ENCODE measurements around the gene SLC4A7.

The SLC4A7 gene

DNA sequence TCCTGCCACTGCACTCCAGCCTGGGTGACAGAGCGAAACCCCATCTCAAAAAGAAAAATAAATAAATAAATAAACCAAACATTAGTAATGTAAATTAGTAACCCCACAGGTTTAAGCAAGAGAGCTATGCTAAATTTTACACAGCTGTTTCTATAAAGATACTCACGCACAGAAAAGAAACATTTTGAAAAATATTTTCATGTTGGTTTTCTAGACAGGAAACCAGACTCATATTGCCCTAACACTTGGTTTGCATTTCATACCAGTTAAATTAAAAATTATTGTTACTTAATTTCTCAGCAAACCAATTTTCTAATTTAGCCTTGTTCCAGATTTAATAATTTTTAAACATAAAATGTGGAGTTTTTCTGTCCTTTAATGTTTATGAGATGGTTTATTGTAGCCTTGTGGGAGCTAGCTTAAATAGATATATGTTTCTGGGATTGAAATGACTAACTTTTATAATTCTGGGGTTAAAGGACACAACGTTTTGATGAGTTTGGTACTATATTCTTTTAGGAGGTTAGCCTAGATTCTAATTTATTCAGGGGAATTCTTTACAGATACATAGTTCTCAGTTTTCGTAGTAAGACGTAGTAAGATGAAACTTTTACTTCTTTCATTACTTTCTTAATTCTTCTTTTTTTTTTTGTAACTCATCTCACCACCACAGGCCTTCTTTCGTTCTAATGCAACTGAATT, 42.6 kb upstream of the SLC4A7 start:
- TF ChIP-seq, protein P1, sequence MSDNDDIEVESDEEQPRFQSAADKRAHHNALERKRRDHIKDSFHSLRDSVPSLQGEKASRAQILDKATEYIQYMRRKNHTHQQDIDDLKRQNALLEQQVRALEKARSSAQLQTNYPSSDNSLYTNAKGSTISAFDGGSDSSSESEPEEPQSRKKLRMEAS (IDR thresholded peaks at IDR 0.05), result no peak
- no peak for TF ChIP-seq EGR1 (IDR thresholded peaks at IDR 0.05)
- TF ChIP-seq, protein P2, sequence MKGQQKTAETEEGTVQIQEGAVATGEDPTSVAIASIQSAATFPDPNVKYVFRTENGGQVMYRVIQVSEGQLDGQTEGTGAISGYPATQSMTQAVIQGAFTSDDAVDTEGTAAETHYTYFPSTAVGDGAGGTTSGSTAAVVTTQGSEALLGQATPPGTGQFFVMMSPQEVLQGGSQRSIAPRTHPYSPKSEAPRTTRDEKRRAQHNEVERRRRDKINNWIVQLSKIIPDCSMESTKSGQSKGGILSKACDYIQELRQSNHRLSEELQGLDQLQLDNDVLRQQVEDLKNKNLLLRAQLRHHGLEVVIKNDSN (IDR thresholded peaks at IDR 0.05), result no peak
- TF ChIP-seq, protein P3, sequence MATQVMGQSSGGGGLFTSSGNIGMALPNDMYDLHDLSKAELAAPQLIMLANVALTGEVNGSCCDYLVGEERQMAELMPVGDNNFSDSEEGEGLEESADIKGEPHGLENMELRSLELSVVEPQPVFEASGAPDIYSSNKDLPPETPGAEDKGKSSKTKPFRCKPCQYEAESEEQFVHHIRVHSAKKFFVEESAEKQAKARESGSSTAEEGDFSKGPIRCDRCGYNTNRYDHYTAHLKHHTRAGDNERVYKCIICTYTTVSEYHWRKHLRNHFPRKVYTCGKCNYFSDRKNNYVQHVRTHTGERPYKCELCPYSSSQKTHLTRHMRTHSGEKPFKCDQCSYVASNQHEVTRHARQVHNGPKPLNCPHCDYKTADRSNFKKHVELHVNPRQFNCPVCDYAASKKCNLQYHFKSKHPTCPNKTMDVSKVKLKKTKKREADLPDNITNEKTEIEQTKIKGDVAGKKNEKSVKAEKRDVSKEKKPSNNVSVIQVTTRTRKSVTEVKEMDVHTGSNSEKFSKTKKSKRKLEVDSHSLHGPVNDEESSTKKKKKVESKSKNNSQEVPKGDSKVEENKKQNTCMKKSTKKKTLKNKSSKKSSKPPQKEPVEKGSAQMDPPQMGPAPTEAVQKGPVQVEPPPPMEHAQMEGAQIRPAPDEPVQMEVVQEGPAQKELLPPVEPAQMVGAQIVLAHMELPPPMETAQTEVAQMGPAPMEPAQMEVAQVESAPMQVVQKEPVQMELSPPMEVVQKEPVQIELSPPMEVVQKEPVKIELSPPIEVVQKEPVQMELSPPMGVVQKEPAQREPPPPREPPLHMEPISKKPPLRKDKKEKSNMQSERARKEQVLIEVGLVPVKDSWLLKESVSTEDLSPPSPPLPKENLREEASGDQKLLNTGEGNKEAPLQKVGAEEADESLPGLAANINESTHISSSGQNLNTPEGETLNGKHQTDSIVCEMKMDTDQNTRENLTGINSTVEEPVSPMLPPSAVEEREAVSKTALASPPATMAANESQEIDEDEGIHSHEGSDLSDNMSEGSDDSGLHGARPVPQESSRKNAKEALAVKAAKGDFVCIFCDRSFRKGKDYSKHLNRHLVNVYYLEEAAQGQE (IDR thresholded peaks at IDR 0.05; ENCODE audit: low read depth), result no peak
- no peak for TF ChIP-seq TAF1 (IDR thresholded peaks at IDR 0.05; ENCODE audit: low read depth)
- TF ChIP-seq FOXM1 (IDR thresholded peaks at IDR 0.05; ENCODE audit: borderline replicate concordance, low read depth), result no peak
- TF ChIP-seq RAD21 (IDR thresholded peaks at IDR 0.05; ENCODE audit: low read depth), result no peak
- TF ChIP-seq ZBTB7A (IDR thresholded peaks at IDR 0.05; ENCODE audit: low read depth), result no peak
- TF ChIP-seq NFIC (IDR thresholded peaks at IDR 0.05), result no peak
- no peak for TF ChIP-seq TEAD4 (IDR thresholded peaks at IDR 0.05)
- TF ChIP-seq CEBPB (IDR thresholded peaks at IDR 0.05), result no peak

DNA sequence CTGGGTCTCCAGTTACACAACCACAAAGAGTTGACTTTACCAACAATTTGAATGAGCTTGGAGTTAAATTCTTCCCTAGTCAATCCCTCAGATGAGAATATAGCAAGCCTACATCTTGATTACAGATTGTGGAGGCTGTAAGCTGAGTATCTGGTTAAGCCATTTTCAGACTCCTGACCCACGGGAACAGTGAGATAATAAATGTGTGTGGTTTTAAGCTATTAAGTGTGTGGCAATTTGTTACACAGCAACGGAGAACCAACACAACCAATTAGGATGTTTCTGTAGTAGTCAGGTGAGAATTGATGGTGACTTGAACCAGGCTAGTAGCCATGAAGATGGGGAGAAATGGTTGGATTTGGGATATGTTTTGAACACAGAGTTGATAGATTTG, 37.7 kb upstream of the SLC4A7 start:
- TF ChIP-seq YY1 (IDR thresholded peaks at IDR 0.05; ENCODE audit: low read depth) (no peak), EP300 (IDR thresholded peaks at IDR 0.05; ENCODE audit: borderline replicate concordance) (no peak), NFIC (IDR thresholded peaks at IDR 0.05) (no peak), ZBTB7A (IDR thresholded peaks at IDR 0.05; ENCODE audit: low read depth) (no peak), CREB1 (IDR thresholded peaks at IDR 0.05; ENCODE audit: low read depth) (no peak), EGR1 (IDR thresholded peaks at IDR 0.05) (no peak), RAD21 (IDR thresholded peaks at IDR 0.05; ENCODE audit: low read depth) (no peak), TCF12 (IDR thresholded peaks at IDR 0.05; ENCODE audit: low read depth) (no peak), FOXM1 (IDR thresholded peaks at IDR 0.05; ENCODE audit: borderline replicate concordance, low read depth) (no peak), TEAD4 (IDR thresholded peaks at IDR 0.05) (no peak), TAF1 (IDR thresholded peaks at IDR 0.05; ENCODE audit: low read depth) (no peak)
- TF ChIP-seq, protein P3 (IDR thresholded peaks at IDR 0.05; ENCODE audit: low read depth), result no peak
- TF ChIP-seq, protein P2 (IDR thresholded peaks at IDR 0.05), result no peak
- TF ChIP-seq, protein P1 (IDR thresholded peaks at IDR 0.05), result no peak

DNA sequence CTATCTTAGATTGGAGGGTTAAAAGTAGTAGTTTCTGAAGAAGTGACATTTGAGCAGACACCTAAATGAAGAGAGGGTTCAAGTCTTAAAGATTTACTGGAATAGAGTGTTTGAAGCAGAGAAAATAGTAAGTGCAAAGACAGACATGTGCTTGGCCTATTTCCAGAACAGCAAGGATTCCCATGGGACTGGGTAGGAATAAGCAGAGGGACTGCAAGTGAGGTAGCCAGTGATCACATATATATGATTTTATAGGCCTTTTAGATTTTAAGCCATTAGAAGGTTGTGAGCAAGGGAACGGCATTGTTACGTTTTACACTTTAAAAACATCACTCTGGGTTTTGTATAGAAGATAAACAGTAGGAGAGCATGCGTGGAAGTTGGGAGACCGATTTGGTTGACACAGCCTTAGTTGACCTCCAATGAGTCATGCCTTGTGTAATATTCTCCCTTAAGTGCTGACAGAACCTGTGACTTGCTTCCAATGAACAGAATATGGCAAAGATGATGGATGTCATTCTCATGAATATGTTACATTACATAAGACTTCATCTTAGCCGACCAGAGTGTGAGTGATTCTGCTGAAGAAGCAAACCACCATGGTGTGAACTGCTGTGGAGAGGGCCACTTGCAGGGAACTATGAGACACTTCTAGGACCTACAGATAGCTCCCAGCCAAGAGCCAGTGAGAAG, 37.1 kb upstream of the SLC4A7 start:
- TF ChIP-seq, protein P3 (IDR thresholded peaks at IDR 0.05; ENCODE audit: low read depth), result no peak
- TF ChIP-seq FOXM1 (IDR thresholded peaks at IDR 0.05; ENCODE audit: borderline replicate concordance, low read depth) (no peak), EP300 (IDR thresholded peaks at IDR 0.05; ENCODE audit: borderline replicate concordance) (no peak), RAD21 (IDR thresholded peaks at IDR 0.05; ENCODE audit: low read depth) (no peak), TEAD4 (IDR thresholded peaks at IDR 0.05) (no peak), NFIC (IDR thresholded peaks at IDR 0.05) (no peak), EGR1 (IDR thresholded peaks at IDR 0.05) (no peak), TCF12 (IDR thresholded peaks at IDR 0.05; ENCODE audit: low read depth) (no peak), CREB1 (IDR thresholded peaks at IDR 0.05; ENCODE audit: low read depth) (no peak), ZBTB7A (IDR thresholded peaks at IDR 0.05; ENCODE audit: low read depth) (no peak), CEBPB (IDR thresholded peaks at IDR 0.05) (no peak)
- TF ChIP-seq, protein P1 (IDR thresholded peaks at IDR 0.05), result no peak
- TF ChIP-seq, protein P2 (IDR thresholded peaks at IDR 0.05), result no peak

Measured in Ishikawa (cell line).